NB4 (cell line): ENCODE measurements around the gene MAGI2.

Source experiments
- CTCF ChIP-seq: IDR thresholded peaks from one replicate; pipeline ENCODE4 v1.5.1; 2012; ENCODE audit warnings: low read depth, low read length
- MAX ChIP-seq: IDR thresholded peaks from 2 replicates; pipeline ENCODE4 v1.6.1; 2011; ENCODE audit warnings: low read depth, low read length
- POLR2A ChIP-seq: IDR thresholded peaks from 2 replicates; pipeline ENCODE4 v1.6.1; 2011; ENCODE audit warnings: mild to moderate bottlenecking; ENCODE audit not compliant: insufficient read length; ENCODE audit errors: extremely low read depth

GRCh38 chr7:78906735-78907134 is 546.7 kb downstream of the MAGI2 start:
- TF ChIP-seq CTCF = no peak
- TF ChIP-seq MAX = no peak
- no peak for TF ChIP-seq POLR2A
